Osteocyte (in vitro differentiated cells): ENCODE measurements around the gene NID2. TPM values are rescaled to one million over a fixed set of nuclear protein-coding genes. Genes with fewer than 3 reads are reported as not detected.
A peak's percentile ranks its signal among the peaks of the same experiment; 100 is the strongest.

Experiments used
- DNase-seq: peaks from one replicate; pipeline ENCODE4 v3.0.0; 2021; ENCODE audit warnings: mixed read lengths; ENCODE audit not compliant: unreplicated experiment; ENCODE audit errors: extremely low spot score
- H3K27ac Mint-ChIP-seq: one replicate; pipeline ENCODE4 v1.8.0; 2021; ENCODE audit warnings: mild to moderate bottlenecking, mixed read lengths; ENCODE audit not compliant: unreplicated experiment
- H3K27me3 Mint-ChIP-seq: one replicate; pipeline ENCODE4 v1.8.0; 2021; ENCODE audit warnings: mixed read lengths; ENCODE audit not compliant: unreplicated experiment
- H3K36me3 Mint-ChIP-seq: one replicate; pipeline ENCODE4 v1.8.0; 2021; ENCODE audit warnings: mixed read lengths; ENCODE audit not compliant: unreplicated experiment
- H3K4me1 Mint-ChIP-seq: one replicate; pipeline ENCODE4 v1.8.0; 2021; ENCODE audit warnings: mixed read lengths; ENCODE audit not compliant: unreplicated experiment
- H3K4me3 Mint-ChIP-seq: one replicate; pipeline ENCODE4 v1.8.0; 2021; ENCODE audit warnings: mild to moderate bottlenecking, moderate library complexity, mixed read lengths; ENCODE audit not compliant: unreplicated experiment
- H3K9me3 Mint-ChIP-seq: one replicate; pipeline ENCODE4 v1.8.0; 2021; ENCODE audit warnings: mixed read lengths; ENCODE audit not compliant: unreplicated experiment
- total RNA-seq: library from RNA; stranded (reverse); gene quantifications from 2 replicates; pipeline ENCODE4 v1.2.1, GENCODE V29; 2021
- TF ChIP-seq, protein P1 (sequence below): fragments of 200-600 bp; sonication (generic); IDR thresholded peaks from 2 replicates; pipeline ENCODE4 v1.5.0; 2021; ENCODE audit warnings: antibody characterized with exemption, mild to moderate bottlenecking, moderate library complexity

The NID2 gene
- total RNA-seq, 1 donor from 2014 or later, result 58.5 TPM

- no peak for DNase-seq
- H3K4me3 Mint-ChIP-seq, result no peak overlapping the region
- H3K27ac Mint-ChIP-seq, result peak overlapping the region; percentile 82
- TF ChIP-seq, protein P1, sequence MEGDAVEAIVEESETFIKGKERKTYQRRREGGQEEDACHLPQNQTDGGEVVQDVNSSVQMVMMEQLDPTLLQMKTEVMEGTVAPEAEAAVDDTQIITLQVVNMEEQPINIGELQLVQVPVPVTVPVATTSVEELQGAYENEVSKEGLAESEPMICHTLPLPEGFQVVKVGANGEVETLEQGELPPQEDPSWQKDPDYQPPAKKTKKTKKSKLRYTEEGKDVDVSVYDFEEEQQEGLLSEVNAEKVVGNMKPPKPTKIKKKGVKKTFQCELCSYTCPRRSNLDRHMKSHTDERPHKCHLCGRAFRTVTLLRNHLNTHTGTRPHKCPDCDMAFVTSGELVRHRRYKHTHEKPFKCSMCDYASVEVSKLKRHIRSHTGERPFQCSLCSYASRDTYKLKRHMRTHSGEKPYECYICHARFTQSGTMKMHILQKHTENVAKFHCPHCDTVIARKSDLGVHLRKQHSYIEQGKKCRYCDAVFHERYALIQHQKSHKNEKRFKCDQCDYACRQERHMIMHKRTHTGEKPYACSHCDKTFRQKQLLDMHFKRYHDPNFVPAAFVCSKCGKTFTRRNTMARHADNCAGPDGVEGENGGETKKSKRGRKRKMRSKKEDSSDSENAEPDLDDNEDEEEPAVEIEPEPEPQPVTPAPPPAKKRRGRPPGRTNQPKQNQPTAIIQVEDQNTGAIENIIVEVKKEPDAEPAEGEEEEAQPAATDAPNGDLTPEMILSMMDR, result no peak
- H3K27me3 Mint-ChIP-seq, result no peaks in the 10 kb centered on the region
- H3K36me3 Mint-ChIP-seq, result no peaks in the 10 kb centered on the region
- H3K4me1 Mint-ChIP-seq, result peaks cover 67% of the 10 kb centered on the region
- H3K9me3 Mint-ChIP-seq, result no peaks in the 10 kb centered on the region
These were observed 11.4 kb upstream of the NID2 start for GRCh38 chr14:52080158-52080800.

GRCh38 chr14:52079239-52079959 lies 10.5 kb upstream of the NID2 start:
- DNase-seq, result no peak
- TF ChIP-seq, protein P1, result no peak
- H3K27ac Mint-ChIP-seq, result peak overlapping the region; percentile 82
- H3K36me3 Mint-ChIP-seq, result no peaks in the 10 kb centered on the region
- peaks cover 74% of the 10 kb centered on the region for H3K4me1 Mint-ChIP-seq
- no peak overlapping the region for H3K4me3 Mint-ChIP-seq
- H3K27me3 Mint-ChIP-seq, result no peaks in the 10 kb centered on the region
- no peaks in the 10 kb centered on the region for H3K9me3 Mint-ChIP-seq

- DNase-seq, result no peak
- peak overlapping the region; percentile 82 for H3K27ac Mint-ChIP-seq
- H3K9me3 Mint-ChIP-seq, result no peaks in the 10 kb centered on the region
- no peaks in the 10 kb centered on the region for H3K36me3 Mint-ChIP-seq
- H3K4me3 Mint-ChIP-seq, result no peak overlapping the region
- H3K4me1 Mint-ChIP-seq, result peaks cover 81% of the 10 kb centered on the region
- TF ChIP-seq, protein P1, result no peak
- H3K27me3 Mint-ChIP-seq, result no peaks in the 10 kb centered on the region
These were observed 9.9 kb upstream of the NID2 start for GRCh38 chr14:52078721-52079120.

DNA sequence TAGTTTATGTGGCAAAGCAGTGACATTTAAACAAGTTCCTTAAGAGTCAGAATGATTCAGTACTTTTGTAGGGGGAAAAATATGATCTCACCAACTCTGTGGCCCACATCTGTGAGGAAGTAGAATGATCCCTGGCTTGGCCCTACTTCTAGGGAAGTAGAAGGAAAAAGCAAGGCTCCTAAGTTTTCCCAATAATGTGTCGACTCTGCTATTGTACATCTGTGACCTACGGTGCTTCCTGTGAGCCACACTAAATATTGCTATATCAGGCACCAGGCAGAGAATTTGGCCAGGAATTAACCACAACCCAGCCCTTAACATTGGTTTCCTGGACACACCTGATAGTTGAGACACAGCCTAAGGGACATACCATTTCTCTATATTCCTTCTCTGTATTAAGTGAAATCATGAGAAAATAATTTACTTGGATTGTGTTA lies 9.3 kb upstream of the NID2 start:
- Mint-ChIP-seq H3K27ac (peak overlapping the region; percentile 72), H3K4me3 (no peak overlapping the region), H3K4me1 (peaks cover 87% of the 10 kb centered on the region), H3K36me3 (no peaks in the 10 kb centered on the region), H3K27me3 (no peaks in the 10 kb centered on the region), H3K9me3 (no peaks in the 10 kb centered on the region)
- DNase-seq, result no peak
- TF ChIP-seq, protein P1, result no peak

DNA sequence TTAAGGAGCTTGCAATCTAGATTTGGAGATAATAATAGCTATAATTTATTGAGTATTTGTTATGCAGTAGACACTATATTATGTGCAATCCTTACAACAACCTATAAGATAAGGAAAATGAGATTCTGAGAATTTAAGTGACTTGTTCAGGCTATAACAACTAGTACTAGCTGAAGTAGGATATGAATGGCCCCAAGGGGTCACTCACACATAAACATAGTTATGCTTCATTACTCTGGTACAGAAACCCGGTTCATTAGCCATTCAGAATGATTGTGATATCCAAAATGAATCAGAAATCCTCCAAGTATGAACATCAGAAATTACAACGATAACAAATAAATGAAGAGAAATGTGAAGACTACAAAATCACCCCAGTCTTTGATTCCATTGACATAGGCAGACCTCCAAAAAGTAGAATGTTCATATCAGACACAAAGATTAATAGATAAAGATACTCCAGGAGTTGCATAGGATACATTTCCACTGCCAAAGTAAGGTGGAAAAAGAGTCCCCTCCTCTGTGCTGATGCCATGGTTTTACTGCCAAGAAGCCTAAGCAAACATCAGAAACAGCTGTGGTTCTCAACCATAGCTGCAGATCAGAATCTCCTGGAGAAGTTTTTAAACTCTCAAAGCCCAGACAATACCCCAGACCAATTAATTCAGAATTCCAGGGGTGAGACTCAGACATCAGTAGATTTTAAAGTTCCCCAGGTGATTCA lies 8.6 kb upstream of the NID2 start:
- Mint-ChIP-seq H3K4me1 (peaks cover 94% of the 10 kb centered on the region), H3K36me3 (no peaks in the 10 kb centered on the region), H3K27me3 (no peaks in the 10 kb centered on the region), H3K9me3 (no peaks in the 10 kb centered on the region), H3K4me3 (no peak overlapping the region), H3K27ac (peak overlapping the region; percentile 72)
- TF ChIP-seq, protein P1, result no peak
- no peak for DNase-seq
